Keratinocyte (primary cell): ENCODE data around the gene MLPH.

ENCODE experiments used
- EZH2 ChIP-seq: IDR thresholded peaks from one replicate; pipeline ENCODE4 v1.6.1; 2012; ENCODE audit warnings: inconsistent platforms, mild to moderate bottlenecking, low read length, moderate library complexity
- TF ChIP-seq, protein P1 (sequence below), 3 experiments: IDR thresholded peaks in 1 of 3; conservative IDR thresholded peaks in 1 of 3; optimal IDR thresholded peaks in 1 of 3; 2 replicates in 2 of 3; 3 replicates in 1 of 3; pipeline versions ENCODE3 to v1.5.1; 2011; ENCODE audit warnings: low read length in 3 of 3, mild to moderate bottlenecking in 3 of 3, moderate library complexity in 2 of 3, control low read depth in 1 of 3, inconsistent platforms in 1 of 3; ENCODE audit not compliant: insufficient read depth in 2 of 3; ENCODE audit errors: extremely low read depth in 1 of 3

GRCh38 chr2:237469849-237470248 is 17.2 kb upstream of the MLPH start:
- TF ChIP-seq, protein P1, sequence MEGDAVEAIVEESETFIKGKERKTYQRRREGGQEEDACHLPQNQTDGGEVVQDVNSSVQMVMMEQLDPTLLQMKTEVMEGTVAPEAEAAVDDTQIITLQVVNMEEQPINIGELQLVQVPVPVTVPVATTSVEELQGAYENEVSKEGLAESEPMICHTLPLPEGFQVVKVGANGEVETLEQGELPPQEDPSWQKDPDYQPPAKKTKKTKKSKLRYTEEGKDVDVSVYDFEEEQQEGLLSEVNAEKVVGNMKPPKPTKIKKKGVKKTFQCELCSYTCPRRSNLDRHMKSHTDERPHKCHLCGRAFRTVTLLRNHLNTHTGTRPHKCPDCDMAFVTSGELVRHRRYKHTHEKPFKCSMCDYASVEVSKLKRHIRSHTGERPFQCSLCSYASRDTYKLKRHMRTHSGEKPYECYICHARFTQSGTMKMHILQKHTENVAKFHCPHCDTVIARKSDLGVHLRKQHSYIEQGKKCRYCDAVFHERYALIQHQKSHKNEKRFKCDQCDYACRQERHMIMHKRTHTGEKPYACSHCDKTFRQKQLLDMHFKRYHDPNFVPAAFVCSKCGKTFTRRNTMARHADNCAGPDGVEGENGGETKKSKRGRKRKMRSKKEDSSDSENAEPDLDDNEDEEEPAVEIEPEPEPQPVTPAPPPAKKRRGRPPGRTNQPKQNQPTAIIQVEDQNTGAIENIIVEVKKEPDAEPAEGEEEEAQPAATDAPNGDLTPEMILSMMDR (optimal IDR thresholded peaks at IDR 0.05 in 1 of 3, IDR thresholded peaks at IDR 0.05 in 1 of 3, conservative IDR thresholded peaks at IDR 0.05 in 1 of 3; ENCODE audit: extremely low read depth in 1 of 3, insufficient read depth in 2 of 3, low read length in 3 of 3) = no peak
- no peak for TF ChIP-seq EZH2
